ENCODE data around the gene RFX7.
"Not testable (repeated sequence)": the region's sequence is repeated elsewhere in the genome, so short reads cannot be mapped to it uniquely, and the experiment has no call there.

DNA sequence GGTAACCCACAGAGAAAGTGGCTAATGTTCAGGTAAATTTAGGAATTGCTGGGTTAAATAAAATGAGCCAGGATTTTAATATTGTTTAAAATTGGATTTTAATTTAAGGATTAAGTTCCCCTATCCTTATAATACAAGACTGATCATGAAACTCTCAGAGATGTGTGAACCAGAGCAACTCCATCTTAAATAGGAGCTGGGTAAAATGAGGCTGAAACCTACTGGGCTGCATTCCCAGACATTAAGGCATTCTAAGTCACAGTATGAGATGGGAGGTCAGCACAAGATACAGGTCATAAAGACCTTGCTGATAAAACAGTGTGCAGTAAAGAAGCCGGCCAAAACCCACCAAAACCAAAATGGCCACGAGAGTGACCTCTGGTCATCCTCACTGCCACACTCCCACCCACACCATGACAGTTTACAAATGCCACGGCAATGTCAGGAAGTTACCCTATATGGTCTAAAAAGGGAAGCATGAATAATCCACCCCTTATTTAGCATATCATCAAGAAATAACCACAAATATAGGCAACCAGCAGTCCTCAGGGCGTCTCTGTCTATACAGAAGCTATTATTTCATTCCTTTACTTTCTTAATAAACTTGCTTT lies 40.3 kb downstream of the RFX7 start:
- TF ChIP-seq, protein P1, sequence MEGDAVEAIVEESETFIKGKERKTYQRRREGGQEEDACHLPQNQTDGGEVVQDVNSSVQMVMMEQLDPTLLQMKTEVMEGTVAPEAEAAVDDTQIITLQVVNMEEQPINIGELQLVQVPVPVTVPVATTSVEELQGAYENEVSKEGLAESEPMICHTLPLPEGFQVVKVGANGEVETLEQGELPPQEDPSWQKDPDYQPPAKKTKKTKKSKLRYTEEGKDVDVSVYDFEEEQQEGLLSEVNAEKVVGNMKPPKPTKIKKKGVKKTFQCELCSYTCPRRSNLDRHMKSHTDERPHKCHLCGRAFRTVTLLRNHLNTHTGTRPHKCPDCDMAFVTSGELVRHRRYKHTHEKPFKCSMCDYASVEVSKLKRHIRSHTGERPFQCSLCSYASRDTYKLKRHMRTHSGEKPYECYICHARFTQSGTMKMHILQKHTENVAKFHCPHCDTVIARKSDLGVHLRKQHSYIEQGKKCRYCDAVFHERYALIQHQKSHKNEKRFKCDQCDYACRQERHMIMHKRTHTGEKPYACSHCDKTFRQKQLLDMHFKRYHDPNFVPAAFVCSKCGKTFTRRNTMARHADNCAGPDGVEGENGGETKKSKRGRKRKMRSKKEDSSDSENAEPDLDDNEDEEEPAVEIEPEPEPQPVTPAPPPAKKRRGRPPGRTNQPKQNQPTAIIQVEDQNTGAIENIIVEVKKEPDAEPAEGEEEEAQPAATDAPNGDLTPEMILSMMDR (IDR thresholded peaks at IDR 0.05; ENCODE audit: low read length): not testable (repeated sequence)
- TF ChIP-seq EZH2 (IDR thresholded peaks at IDR 0.05; ENCODE audit: borderline replicate concordance, low read length): not testable (repeated sequence)
